Putamen (tissue), 1 donor: ENCODE data around the gene HES5.

Experiments
- DNase-seq: peaks from one replicate; pipeline ENCODE4 v3.0.0-alpha.2; 2016; ENCODE audit warnings: low spot score

Gene HES5

DNA sequence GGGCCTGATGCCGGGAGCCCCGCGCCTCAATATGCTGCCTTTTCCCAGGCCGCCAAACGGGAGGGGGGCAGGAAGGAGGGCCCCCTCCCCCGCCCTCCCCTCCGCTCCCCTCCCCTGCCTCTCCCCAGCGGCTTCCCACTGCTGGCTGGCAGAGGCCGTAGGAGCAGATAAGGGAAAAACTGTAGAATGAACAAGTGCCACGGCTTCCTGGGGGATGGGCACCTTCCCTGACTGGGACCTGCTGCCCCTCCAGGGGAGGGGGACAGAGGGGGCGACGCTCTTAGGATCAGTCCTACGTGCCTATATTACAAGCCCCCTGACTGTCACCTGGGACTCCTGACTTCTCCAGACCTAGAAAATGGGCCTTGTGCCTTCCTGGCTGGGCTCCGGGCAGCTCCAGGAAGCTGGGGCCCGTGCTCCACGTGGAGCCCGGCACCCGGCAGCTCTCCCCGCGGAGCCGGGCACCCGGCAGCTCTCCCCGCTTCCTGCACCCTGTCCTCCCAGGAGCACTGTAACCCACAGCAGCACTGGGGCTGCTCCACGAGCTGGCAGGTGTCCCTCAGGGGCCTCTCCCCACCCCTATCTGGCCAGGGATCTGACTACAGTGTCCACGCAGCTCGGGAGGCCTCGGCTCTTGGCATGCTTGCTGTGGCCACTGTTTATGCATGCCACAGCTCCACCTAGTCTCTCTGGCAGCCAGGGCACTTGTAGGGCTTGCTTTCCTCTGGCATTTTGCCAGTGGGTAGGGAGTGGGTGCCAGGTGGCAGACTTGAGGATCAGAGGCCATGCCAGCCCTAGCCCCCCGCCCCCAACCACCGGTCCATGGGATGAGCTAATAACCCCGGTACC lies 674 bp upstream of the HES5 start:
- no peak for DNase-seq

DNA sequence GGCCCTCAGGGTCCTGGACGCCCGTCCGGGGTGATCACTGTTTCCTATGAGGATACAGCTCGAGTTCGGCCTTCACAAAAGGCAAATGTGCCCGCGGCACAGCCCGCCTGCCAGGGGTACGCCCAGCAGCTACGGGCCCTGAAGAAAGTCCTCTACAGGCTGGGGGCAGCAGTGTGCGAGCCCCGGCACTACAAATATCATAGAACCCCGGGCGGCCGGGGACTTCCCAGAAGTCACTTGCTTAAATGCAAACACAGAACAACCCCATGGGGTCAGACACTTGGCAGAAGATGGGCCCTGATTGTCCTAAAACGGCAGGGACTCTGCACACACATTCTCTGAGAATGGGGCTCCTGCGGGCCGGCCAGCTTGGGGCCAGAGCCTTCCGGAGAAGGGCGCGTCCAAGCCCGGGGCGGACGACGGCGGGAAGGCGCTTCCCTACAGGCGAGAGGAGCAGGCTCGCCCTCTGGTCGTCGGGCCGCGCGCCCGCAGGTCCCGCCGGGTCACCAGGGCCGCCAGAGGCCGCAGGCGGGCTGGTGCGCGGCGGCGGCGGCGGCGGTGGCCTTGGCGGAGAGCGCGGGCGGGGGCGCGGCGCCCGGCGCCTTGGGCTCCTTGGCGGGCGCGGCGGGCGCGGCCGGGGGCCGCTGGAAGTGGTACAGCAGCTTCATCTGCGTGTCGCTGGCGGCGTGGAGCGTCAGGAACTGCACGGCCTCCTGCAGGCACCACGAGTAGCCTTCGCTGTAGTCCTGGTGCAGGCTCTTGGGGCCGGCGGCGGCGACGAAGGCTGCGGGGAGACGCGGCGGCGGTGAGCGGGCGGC lies 888 bp downstream of the HES5 start:
- no peak for DNase-seq

DNA sequence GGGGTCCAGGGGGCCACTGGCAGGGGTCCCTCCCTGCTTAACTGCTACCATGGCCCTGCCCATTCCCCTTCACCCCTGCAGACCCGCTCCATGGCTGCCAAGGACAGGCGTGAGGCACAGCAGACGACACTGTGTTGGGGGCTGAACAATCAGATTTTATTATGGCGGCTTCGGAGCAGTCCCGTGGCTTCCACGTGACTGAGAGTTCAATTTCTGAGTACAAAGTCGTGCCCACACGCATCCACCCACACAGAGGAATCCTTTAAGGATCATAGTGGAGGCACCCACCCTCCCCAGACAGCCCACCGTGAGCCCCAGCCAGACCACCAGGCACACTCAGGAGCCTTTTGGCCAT lies 1.5 kb downstream of the HES5 start:
- DNase-seq, result no peak

GRCh38 chr1:2528016-2528415 lies 2.0 kb downstream of the HES5 start:
- no peak for DNase-seq

GRCh38 chr1:2527556-2527860 lies 2.6 kb downstream of the HES5 start:
- no peak for DNase-seq

DNA sequence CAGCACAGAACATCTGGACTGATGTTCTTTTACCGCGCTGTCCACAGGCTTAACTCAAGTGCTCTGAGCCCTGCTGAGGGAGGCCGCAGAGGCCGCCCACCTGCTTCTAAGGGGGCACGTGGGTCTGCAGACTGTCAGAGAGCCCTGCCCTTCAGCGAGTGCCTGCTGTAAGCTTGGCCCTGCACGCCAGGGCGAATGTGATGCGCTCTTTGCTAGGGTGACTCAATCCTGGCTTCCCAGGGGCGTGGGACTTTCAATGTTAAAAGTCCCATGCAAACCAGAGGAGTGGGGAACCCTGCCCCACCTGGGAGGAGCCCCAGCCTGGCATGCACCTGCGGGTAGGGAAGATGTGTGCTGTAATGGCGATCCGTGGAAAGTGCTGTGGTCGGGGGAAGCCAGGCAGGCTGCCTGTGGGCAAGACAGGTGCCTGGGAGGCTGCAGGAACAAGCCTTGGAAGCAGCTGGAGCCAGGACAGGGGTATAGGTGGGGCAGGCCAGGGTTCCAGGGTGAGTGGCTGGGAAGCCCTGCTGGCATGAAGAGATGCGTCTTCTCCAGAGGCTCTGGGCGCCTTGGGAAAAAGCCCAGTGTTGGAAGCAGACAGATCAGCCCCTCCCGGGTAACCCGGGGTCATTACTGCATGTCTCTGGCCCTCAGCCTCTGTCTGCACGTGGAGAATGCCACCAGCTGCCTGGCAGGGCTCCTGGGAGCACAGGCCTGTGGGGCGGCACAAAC lies 3.1 kb downstream of the HES5 start:
- peak; percentile 80 for DNase-seq

DNA sequence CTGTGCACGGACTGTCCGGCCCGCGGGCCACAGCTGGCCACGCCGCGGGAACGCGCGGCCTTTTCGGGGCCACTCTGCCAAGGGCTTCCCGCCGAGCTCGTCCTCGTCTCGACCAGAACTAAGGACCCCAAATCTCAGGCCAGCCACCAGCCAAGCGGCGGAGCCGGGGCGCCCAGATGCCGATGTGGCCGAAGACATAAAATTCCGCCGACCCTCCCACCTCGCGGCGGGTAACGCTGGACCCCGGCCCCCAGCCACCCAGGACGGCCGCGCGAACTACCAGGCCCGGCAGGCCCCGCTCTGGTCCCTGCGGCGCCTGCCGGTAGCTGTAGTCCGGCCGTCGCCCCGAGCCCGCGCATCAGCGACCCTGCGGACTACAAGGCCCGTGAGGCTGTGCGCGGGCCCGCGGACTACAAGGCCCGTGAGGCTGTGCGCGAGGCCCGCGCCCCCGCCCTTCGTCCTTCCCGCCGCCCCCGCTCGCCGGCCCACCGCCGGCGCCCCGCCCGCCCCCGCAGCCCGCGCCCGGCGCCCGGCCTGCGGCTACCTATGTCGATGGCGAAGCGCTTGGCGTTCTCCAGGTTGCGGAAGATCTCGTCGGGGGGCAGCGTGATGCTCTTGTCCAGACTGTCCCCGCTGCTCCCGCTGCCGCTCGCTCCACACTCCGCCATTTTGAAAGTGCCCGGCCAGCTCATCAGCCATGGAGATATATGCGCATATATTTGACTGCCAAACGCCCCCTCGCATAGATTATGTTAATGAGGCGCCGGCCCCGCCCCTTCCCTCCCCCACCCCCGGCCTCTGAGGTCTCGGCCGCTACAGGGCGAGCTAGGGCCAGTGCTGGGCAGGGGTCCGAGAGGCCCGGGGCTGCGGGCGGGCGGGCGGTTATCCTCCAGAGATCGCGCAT lies 3.9 kb downstream of the HES5 start, which contains the start of gene PANK4:
Gene PANK4 (minus strand): TSS at position 677 of the 904 bp plus-strand sequence. CDS start 9 bp downstream, at position 668.
- peak; percentile 93 for DNase-seq

DNA sequence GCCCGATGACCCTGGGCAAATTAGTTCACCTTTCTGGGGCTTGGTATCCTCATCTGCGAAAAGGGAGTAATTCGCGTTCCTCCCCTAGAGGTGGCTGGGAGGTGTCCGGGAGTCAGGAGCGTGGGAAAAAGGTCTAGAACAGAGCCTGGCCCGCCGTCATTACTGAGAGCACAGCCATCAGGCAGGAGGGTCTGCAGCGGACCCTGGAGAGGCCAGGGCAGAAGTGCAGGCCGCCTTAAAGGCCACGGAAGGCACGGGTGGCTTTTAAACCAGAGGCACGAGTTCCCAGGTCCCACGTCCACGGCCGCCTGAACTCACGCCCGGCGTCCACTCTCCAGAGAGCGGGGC lies 4.5 kb downstream of the HES5 start:
- no peak for DNase-seq

DNA sequence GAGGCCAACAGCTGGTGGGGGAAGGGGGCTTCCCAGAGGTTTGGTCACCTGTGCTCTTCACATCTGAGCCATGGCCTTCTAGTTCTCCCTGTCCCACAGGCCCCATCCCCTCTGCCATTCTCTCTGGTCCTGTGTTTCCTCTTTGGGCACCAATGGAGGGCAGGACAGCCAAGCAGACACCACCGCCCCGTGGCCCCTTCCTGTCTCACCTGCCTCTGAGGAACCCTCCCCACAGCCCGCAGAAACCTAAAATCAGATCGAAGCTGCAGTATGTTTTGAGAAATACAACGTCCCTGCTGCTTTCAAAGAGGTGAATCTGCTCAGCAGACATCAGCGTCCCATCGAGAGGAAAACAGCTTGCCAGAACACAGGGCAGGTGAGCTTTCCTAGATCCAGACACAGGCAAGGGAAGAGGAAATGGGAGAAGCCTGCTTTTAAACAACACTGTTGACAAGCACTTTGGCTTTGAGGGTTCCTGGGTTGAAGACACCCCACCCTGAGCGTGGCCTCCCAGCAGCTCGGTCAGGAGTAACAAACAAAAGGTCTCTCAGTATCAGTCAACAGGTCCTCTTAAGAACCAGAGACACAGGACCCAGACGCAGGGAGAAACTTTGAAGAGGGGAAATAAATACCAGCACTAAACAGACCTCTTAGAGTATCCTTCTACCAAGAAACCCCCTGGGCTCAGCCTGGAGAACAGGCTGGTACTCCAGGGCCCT lies 6.0 kb downstream of the HES5 start:
- no peak for DNase-seq

- DNase-seq, result no peak
Observed at GRCh38 chr1:2523191-2523890, 6.7 kb downstream of the HES5 start.

- DNase-seq, result no peak
Observed at GRCh38 chr1:2522230-2522629, 7.8 kb downstream of the HES5 start.

- no peak for DNase-seq
Observed at GRCh38 chr1:2520806-2521205, 9.3 kb downstream of the HES5 start.

GRCh38 chr1:2520206-2520605 lies 9.9 kb downstream of the HES5 start:
- DNase-seq, result no peak

GRCh38 chr1:2519729-2520128 lies 10.3 kb downstream of the HES5 start:
- no peak for DNase-seq

- no peak for DNase-seq
Observed at GRCh38 chr1:2519029-2519685, 10.9 kb downstream of the HES5 start.

DNA sequence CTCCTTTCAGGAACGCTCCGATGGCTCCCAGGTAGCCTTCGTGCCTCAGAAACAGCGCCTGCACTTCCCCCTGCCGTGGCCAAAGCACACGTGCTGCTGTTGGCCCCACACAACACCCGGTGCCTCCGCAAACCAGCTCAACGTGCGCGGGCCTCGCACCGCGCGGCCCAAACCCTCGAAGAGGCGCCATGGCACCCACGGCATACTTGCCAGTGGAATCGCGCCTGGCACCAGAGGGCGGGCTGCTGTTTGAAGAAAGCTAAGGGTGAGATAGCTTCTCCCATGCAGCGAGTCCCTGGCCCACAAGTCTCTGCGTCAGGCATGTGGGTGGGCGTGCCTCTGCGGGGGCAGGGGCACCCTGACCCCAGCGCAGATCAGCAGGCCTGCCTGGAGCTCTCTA lies 11.5 kb downstream of the HES5 start:
- DNase-seq, result no peak

- no peak for DNase-seq
Observed at GRCh38 chr1:2517966-2518365, 12.1 kb downstream of the HES5 start.

GRCh38 chr1:2516946-2517345 lies 13.1 kb downstream of the HES5 start:
- DNase-seq, result no peak

GRCh38 chr1:2516124-2516523 lies 13.9 kb downstream of the HES5 start:
- DNase-seq, result no peak

GRCh38 chr1:2515763-2516080 lies 14.3 kb downstream of the HES5 start:
- no peak for DNase-seq
